Erythroblast (primary cell): ENCODE data around the gene PDCD5.
"Not testable (repeated sequence)": the region's sequence is repeated elsewhere in the genome, so short reads cannot be mapped to it uniquely, and the experiment has no call there.

Experiments used
- GATA1 ChIP-seq: IDR thresholded peaks from 2 replicates; pipeline ENCODE4 v1.6.1; 2011; ENCODE audit warnings: low read depth, mild to moderate bottlenecking, control low read depth, low read length, moderate library complexity
- POLR2A ChIP-seq: IDR thresholded peaks from 2 replicates; pipeline ENCODE4 v1.6.1; 2011; ENCODE audit warnings: mild to moderate bottlenecking, low read length

GRCh38 chr19:32587747-32588504 lies 6.9 kb downstream of the PDCD5 start:
- TF ChIP-seq POLR2A, GATA1: not testable (repeated sequence)
